RWPE2 (cell line): Measurements from ENCODE around the gene GARIN3.
A peak's percentile ranks its signal among the peaks of the same experiment; 100 is the strongest.

Experiments
- ATAC-seq: fragments of 200-7000 bp; cut with Tn5 transposase; 3 replicates; pipeline ENCODE4 v1.9.1; 2021; ENCODE audit warnings: low read depth
- DNase-seq: peaks from one replicate; pipeline ENCODE4 v3.0.0-alpha.2; 2020; ENCODE audit warnings: low spot score
- H3K27ac ChIP-seq: fragments of 450-650 bp; 2 replicates; pipeline ENCODE4 v1.5.1; 2017; ENCODE audit warnings: mild to moderate bottlenecking; ENCODE audit not compliant: poor library complexity, severe bottlenecking
- H3K27me3 ChIP-seq: fragments of 250-450 bp; sonication (Bioruptor Pico); 2 replicates; pipeline ENCODE4 v1.5.1; 2021; ENCODE audit warnings: mild to moderate bottlenecking, moderate library complexity; ENCODE audit not compliant: insufficient read depth, poor library complexity, severe bottlenecking
- H3K36me3 ChIP-seq: fragments of 250-450 bp; sonication (Bioruptor Pico); 2 replicates; pipeline ENCODE4 v1.5.1; 2020; ENCODE audit warnings: low read depth, mild to moderate bottlenecking, moderate library complexity
- H3K4me1 ChIP-seq: fragments of 250-450 bp; sonication (Bioruptor Pico); 2 replicates; pipeline ENCODE4 v1.5.1; 2021; ENCODE audit warnings: mild to moderate bottlenecking, moderate library complexity; ENCODE audit not compliant: insufficient read depth, poor library complexity, severe bottlenecking
- H3K4me3 ChIP-seq: fragments of 250-450 bp; sonication (Bioruptor Pico); 2 replicates; pipeline ENCODE4 v1.5.1; 2021; ENCODE audit warnings: mild to moderate bottlenecking, moderate library complexity; ENCODE audit not compliant: severe bottlenecking
- H3K9me3 ChIP-seq: fragments of 250-450 bp; sonication (Bioruptor Pico); 2 replicates; pipeline ENCODE4 v1.5.1; 2021; ENCODE audit warnings: mild to moderate bottlenecking, moderate library complexity; ENCODE audit not compliant: severe bottlenecking
- TF ChIP-seq, protein P1 (sequence below): fragments of 450-650 bp; IDR thresholded peaks from one replicate; pipeline ENCODE4 v1.5.1; 2017; ENCODE audit warnings: mild to moderate bottlenecking, moderate library complexity; ENCODE audit not compliant: poor library complexity, severe bottlenecking

Gene GARIN3

DNA sequence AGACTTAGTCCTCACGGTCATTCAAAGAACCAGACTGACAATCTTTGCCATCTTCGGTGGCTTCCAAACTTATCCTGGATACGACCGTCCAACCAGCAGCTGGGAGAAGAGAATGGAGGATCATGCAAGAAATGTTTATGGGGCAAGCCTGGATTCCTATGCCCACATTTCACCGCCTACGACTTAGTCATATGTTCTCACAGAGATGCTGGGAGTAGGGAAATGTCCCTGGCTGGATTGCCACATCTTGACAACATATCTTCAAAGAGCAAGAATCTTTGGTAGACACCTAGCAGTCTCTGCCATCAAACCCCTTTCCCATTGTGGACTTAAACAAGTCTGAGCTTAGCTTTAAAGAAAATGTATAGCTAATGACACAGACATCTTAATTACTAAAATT, 28.4 kb downstream of the GARIN3 start:
- Histone ChIP-seq H3K9me3 (no peaks in the 10 kb centered on the region), H3K4me3 (no peak overlapping the region), H3K27ac (no peak overlapping the region), H3K4me1 (peaks cover 4% of the 10 kb centered on the region), H3K36me3 (peaks cover 29% of the 10 kb centered on the region), H3K27me3 (no peaks in the 10 kb centered on the region)
- DNase-seq (no peak), ATAC-seq (no peak)
- TF ChIP-seq, protein P1, sequence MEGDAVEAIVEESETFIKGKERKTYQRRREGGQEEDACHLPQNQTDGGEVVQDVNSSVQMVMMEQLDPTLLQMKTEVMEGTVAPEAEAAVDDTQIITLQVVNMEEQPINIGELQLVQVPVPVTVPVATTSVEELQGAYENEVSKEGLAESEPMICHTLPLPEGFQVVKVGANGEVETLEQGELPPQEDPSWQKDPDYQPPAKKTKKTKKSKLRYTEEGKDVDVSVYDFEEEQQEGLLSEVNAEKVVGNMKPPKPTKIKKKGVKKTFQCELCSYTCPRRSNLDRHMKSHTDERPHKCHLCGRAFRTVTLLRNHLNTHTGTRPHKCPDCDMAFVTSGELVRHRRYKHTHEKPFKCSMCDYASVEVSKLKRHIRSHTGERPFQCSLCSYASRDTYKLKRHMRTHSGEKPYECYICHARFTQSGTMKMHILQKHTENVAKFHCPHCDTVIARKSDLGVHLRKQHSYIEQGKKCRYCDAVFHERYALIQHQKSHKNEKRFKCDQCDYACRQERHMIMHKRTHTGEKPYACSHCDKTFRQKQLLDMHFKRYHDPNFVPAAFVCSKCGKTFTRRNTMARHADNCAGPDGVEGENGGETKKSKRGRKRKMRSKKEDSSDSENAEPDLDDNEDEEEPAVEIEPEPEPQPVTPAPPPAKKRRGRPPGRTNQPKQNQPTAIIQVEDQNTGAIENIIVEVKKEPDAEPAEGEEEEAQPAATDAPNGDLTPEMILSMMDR = no peak

DNA sequence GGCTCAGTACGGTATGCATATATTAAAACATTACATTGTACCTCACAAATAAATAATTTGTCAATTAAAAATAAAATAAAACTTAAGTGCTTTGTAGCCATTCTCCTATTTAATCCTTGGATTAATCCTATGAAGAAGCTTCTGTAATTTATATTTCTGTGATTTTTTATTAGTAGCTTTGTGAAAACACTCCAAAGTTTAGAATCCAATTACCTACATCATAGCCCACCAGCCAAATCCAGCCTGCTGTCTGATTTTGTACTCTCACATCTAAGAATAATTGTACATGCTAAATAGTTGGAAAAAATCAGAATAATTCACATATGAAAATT, 33.8 kb downstream of the GARIN3 start:
- ATAC-seq (no peak), DNase-seq (no peak)
- Histone ChIP-seq H3K9me3 (no peaks in the 10 kb centered on the region), H3K27ac (no peak overlapping the region), H3K27me3 (no peaks in the 10 kb centered on the region), H3K4me3 (no peak overlapping the region), H3K36me3 (peaks cover 3% of the 10 kb centered on the region), H3K4me1 (no peaks in the 10 kb centered on the region)
- TF ChIP-seq, protein P1 = peak; percentile 41

DNA sequence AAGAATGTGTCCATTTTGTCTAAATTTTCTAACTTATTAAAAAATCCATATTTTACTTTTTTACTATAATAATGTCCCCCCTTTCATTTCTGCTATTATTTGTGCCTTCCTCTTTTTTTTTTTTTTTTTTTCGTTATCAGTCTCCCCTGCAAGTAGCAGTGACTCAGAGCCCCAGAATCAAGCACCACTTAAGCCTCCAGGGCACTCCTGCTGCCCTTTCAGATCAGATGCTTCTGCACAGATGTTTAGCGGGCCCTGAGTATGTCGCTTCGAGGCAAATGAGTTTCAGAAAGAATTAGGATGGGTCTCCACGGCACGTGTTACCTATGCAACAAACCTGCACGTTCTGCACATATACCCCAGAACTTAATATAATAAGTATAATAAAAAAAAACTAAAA, 35.1 kb downstream of the GARIN3 start:
- no peaks in the 10 kb centered on the region for H3K4me1 ChIP-seq
- no peaks in the 10 kb centered on the region for H3K36me3 ChIP-seq
- H3K9me3 ChIP-seq = no peaks in the 10 kb centered on the region
- DNase-seq (no peak), ATAC-seq (no peak)
- no peak overlapping the region for H3K4me3 ChIP-seq
- TF ChIP-seq, protein P1 = no peak
- H3K27me3 ChIP-seq = no peaks in the 10 kb centered on the region
- no peak overlapping the region for H3K27ac ChIP-seq

DNA sequence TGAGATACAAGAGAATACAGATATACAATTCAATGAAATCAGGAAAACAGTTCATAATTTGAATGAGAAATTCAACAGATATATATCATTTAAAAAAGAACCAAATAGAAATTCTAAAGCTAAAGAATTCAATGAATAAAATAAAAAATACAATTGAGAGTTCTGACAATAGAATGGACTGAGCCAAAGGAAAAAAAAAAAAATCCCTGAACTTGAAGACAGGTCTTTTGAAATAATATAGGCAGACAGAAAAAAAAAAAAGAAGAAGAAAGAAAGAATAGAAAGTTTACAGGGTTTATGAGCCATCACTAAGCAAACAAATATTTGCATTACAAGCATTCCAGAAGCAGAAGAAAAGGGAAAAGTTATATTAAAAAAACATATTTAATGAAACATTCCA, 44.4 kb downstream of the GARIN3 start:
- Histone ChIP-seq H3K27me3 (no peaks in the 10 kb centered on the region), H3K4me1 (no peaks in the 10 kb centered on the region)
- no peak for ATAC-seq

DNA sequence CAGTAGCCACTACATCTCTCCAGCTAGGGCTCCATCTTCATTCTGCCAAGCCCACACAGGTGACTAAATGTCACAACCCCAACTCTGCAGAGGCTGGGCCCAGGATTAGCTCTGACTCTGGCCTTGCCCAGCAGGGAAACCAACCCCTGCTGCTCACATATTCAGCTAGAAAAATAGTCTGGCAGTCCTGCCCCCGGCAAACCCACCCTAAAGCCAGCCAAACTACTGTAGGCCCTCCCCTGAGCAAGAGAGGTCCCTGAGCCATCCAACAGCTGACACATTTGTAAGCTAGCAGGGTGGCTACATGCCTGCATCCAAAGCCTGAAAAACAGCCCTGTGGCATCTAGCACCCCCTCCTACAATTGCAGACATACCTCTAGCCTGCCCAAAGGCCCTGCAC, 46.0 kb downstream of the GARIN3 start:
- Histone ChIP-seq H3K27ac (no peak overlapping the region), H3K9me3 (peaks cover 5% of the 10 kb centered on the region), H3K27me3 (no peaks in the 10 kb centered on the region), H3K4me1 (no peaks in the 10 kb centered on the region), H3K4me3 (no peak overlapping the region), H3K36me3 (no peaks in the 10 kb centered on the region)
- TF ChIP-seq, protein P1 = no peak
- no peak for DNase-seq
- no peak for ATAC-seq

More for the DNA sequence above, 44.4 kb downstream of the GARIN3 start:
- H3K36me3 ChIP-seq = no peaks in the 10 kb centered on the region
- no peak for DNase-seq
- H3K9me3 ChIP-seq = peaks cover 5% of the 10 kb centered on the region
- H3K4me3 ChIP-seq = no peak overlapping the region
- TF ChIP-seq, protein P1 = no peak
- H3K27ac ChIP-seq = no peak overlapping the region
